Kasumi-1 (cell line): Measurements from ENCODE around the gene CUX1.
"Not testable (repeated sequence)": the region's sequence is repeated elsewhere in the genome, so short reads cannot be mapped to it uniquely, and the experiment has no call there.

Source experiments
- DNase-seq, 2 experiments: peaks; one replicate each; lab custom pipeline; 2025; lab: John Stamatoyannopoulos, UW

CUX1 gene

GRCh38 chr7:102099474-102099873 lies 282.0 kb downstream of the CUX1 start:
- no peak for DNase-seq

GRCh38 chr7:102101111-102101551 lies 283.7 kb downstream of the CUX1 start:
- no peak for DNase-seq

- no peak for DNase-seq
These were observed 284.5 kb downstream of the CUX1 start for GRCh38 chr7:102101926-102102325.

- DNase-seq = no peak
These were observed 285.6 kb downstream of the CUX1 start for GRCh38 chr7:102103027-102103372.

- no peak for DNase-seq
These were observed 286.8 kb downstream of the CUX1 start for GRCh38 chr7:102104245-102104644.

- no peak for DNase-seq
These were observed 289.2 kb downstream of the CUX1 start for GRCh38 chr7:102106625-102107024.

- DNase-seq = no peak
These were observed 290.2 kb downstream of the CUX1 start for GRCh38 chr7:102107474-102108104.

GRCh38 chr7:102111061-102112041 lies 293.9 kb downstream of the CUX1 start:
- no peak for DNase-seq

GRCh38 chr7:102115181-102115580 lies 297.8 kb downstream of the CUX1 start:
- DNase-seq = no peak

GRCh38 chr7:102115931-102116330 lies 298.5 kb downstream of the CUX1 start:
- DNase-seq = no peak

GRCh38 chr7:102117743-102118142 lies 300.3 kb downstream of the CUX1 start:
- DNase-seq = no peak

- DNase-seq = no peak
These were observed 301.8 kb downstream of the CUX1 start for GRCh38 chr7:102119213-102119651.

GRCh38 chr7:102119925-102120324 lies 302.5 kb downstream of the CUX1 start:
- no peak for DNase-seq

GRCh38 chr7:102120666-102121195 lies 303.3 kb downstream of the CUX1 start:
- DNase-seq = no peak

- DNase-seq = peak; percentile 83 to 85
These were observed 304.6 kb downstream of the CUX1 start for GRCh38 chr7:102122026-102122425.

GRCh38 chr7:102125127-102125596 lies 307.7 kb downstream of the CUX1 start:
- DNase-seq = no peak

GRCh38 chr7:102128303-102128702 lies 310.9 kb downstream of the CUX1 start:
- DNase-seq = no peak

GRCh38 chr7:102129636-102130370 lies 312.4 kb downstream of the CUX1 start:
- no peak for DNase-seq

GRCh38 chr7:102132209-102132752 lies 314.9 kb downstream of the CUX1 start:
- DNase-seq = no peak

- no peak for DNase-seq
These were observed 321.2 kb downstream of the CUX1 start for GRCh38 chr7:102138676-102139075.

- peak; percentile 61 to 73 for DNase-seq
These were observed 323.5 kb downstream of the CUX1 start for GRCh38 chr7:102140952-102141370.

GRCh38 chr7:102142433-102142832 lies 325.0 kb downstream of the CUX1 start:
- DNase-seq = not testable (repeated sequence)
